ENCODE measurements around the gene PLSCR5. TPM values are rescaled to one million over a fixed set of nuclear protein-coding genes. Genes with fewer than 3 reads are reported as not detected.

Gene PLSCR5
- total and polyA plus RNA-seq, 10 of the 15 experiments (the other 5 are each of a cell fraction or from before 2014, with no cell fraction given), result 0.06 TPM; not detected in 9

DNA sequence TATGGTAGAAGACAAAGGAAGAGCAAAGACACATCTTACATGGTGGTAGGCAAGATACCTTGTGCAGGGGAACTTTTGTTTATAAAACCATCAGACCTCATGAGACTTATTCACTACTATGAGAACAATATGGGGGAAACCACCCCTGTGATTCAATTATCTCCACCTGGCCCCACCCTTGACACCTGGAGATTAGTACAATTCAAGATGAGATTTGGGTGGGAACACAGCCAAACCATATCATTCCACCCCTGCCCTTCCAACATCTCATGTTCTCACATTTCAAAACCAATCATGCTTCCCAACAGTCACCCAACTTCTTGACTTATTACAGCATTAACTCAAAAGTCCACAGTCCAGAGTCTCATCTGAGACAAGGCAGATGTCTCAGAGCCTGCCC lies 39.0 kb downstream of the PLSCR5 start:
- Histone ChIP-seq H3K4me1 (ENCODE audit: control insufficient read depth, insufficient read depth, low read length) (no peaks in the 10 kb centered on the region), H2AFZ (ENCODE audit: control insufficient read depth, low read depth, low read length) (no peak overlapping the region), H3K27ac (ENCODE audit: control insufficient read depth, insufficient read depth) (no peak overlapping the region), H3K9me3 (replicated peaks; ENCODE audit: control insufficient read depth, insufficient read depth, low read length) (no peaks in the 10 kb centered on the region; the same call in 2 of the 3 replicates), H3K9ac (ENCODE audit: control insufficient read depth, insufficient read depth, low read length) (no peak overlapping the region), H3K27me3 (replicated peaks in 1 of 2; ENCODE audit: control insufficient read depth in 2 of 2, insufficient read depth in 2 of 2, low read length in 1 of 2) (no peaks in the 10 kb centered on the region), H3K4me3 (no peak overlapping the region), H3K79me2 (ENCODE audit: control insufficient read depth, insufficient read depth, low read length) (no peaks in the 10 kb centered on the region), H3K36me3 (ENCODE audit: control insufficient read depth in 2 of 2, insufficient read depth in 2 of 2, low read length in 1 of 2) (no peaks in the 10 kb centered on the region), H3K4me2 (ENCODE audit: control insufficient read depth, insufficient read depth) (no peak overlapping the region), H4K20me1 (ENCODE audit: control insufficient read depth, insufficient read depth) (no peaks in the 10 kb centered on the region)
- BruUV-seq (replicated peaks), result no TSS peak
- ChIA-PET RAD21 (ENCODE audit: unreplicated experiment) (no interaction called here), CTCF (no interaction called here), POLR2A (no interaction called here), SMC1A (ENCODE audit: uncharacterized antibody, unreplicated experiment) (interaction anchor here (1.0 to 1.5 kb wide), 2 partner anchors 17 to 23 kb away, joined by 3 to 4 read pairs; no protein-coding TSS in a partner anchor)
- in situ Hi-C loops (cut with MboI), result no loop called here
- DNase-seq (ENCODE audit: low read depth, low spot score) (no peak), ATAC-seq (no peak), FAIRE-seq (no peak)
- intact Hi-C loops (cut with micrococcal nuclease; ENCODE audit: unreplicated experiment), result no loop called here
- TF ChIP-seq, protein P1, sequence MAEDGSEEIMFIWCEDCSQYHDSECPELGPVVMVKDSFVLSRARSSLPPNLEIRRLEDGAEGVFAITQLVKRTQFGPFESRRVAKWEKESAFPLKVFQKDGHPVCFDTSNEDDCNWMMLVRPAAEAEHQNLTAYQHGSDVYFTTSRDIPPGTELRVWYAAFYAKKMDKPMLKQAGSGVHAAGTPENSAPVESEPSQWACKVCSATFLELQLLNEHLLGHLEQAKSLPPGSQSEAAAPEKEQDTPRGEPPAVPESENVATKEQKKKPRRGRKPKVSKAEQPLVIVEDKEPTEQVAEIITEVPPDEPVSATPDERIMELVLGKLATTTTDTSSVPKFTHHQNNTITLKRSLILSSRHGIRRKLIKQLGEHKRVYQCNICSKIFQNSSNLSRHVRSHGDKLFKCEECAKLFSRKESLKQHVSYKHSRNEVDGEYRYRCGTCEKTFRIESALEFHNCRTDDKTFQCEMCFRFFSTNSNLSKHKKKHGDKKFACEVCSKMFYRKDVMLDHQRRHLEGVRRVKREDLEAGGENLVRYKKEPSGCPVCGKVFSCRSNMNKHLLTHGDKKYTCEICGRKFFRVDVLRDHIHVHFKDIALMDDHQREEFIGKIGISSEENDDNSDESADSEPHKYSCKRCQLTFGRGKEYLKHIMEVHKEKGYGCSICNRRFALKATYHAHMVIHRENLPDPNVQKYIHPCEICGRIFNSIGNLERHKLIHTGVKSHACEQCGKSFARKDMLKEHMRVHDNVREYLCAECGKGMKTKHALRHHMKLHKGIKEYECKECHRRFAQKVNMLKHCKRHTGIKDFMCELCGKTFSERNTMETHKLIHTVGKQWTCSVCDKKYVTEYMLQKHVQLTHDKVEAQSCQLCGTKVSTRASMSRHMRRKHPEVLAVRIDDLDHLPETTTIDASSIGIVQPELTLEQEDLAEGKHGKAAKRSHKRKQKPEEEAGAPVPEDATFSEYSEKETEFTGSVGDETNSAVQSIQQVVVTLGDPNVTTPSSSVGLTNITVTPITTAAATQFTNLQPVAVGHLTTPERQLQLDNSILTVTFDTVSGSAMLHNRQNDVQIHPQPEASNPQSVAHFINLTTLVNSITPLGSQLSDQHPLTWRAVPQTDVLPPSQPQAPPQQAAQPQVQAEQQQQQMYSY (CRISPR knock-in tag; IDR thresholded peaks at IDR 0.05), result no peak
- TF ChIP-seq KDM1A (IDR thresholded peaks at IDR 0.05; ENCODE audit: borderline replicate concordance) (no peak), MYC (IDR thresholded peaks at IDR 0.05; ENCODE audit: insufficient read depth, insufficient read length, insufficient replicate concordance, low read length, severe bottlenecking) (no peak), SREBF1 (IDR thresholded peaks at IDR 0.05; ENCODE audit: low read length) (no peak), SUZ12 (IDR thresholded peaks at IDR 0.05; ENCODE audit: unreplicated experiment) (no peak), RB1 (IDR thresholded peaks at IDR 0.05; ENCODE audit: borderline replicate concordance) (no peak), CREB1 (IDR thresholded peaks at IDR 0.05; ENCODE audit: low read depth) (no peak), HDGF (IDR thresholded peaks at IDR 0.05) (no peak), MTA2 (IDR thresholded peaks at IDR 0.05; ENCODE audit: low read depth) (no peak)
